HG02884 (cell line): ENCODE data around the gene ACBD4.

ENCODE experiments used
- ATAC-seq: cut with Tn5 transposase; IDR thresholded peaks from one replicate; pipeline ENCODE4 v1.9.1; 2021; ENCODE audit warnings: mild to moderate bottlenecking, moderate library complexity; ENCODE audit not compliant: unreplicated experiment

ACBD4 gene

GRCh38 chr17:45132572-45133463 is 2.7 kb upstream of the ACBD4 start:
- ATAC-seq = no peak

- no peak for ATAC-seq
Measured at GRCh38 chr17:45135978-45136791, 698 bp downstream of the ACBD4 start.

GRCh38 chr17:45136846-45137560 is 1.5 kb downstream of the ACBD4 start:
- ATAC-seq = no peak

GRCh38 chr17:45137561-45138305 is 2.2 kb downstream of the ACBD4 start:
- ATAC-seq = no peak

GRCh38 chr17:45138911-45139532 is 3.5 kb downstream of the ACBD4 start:
- no peak for ATAC-seq

- no peak for ATAC-seq
Measured at GRCh38 chr17:45139533-45139920, 4.0 kb downstream of the ACBD4 start.

GRCh38 chr17:45143094-45143670 is 7.7 kb downstream of the ACBD4 start:
- no peak for ATAC-seq

GRCh38 chr17:45143767-45144198 is 8.3 kb downstream of the ACBD4 start:
- no peak for ATAC-seq

- no peak for ATAC-seq
Measured at GRCh38 chr17:45144199-45145034, 8.9 kb downstream of the ACBD4 start.

- ATAC-seq = no peak
Measured at GRCh38 chr17:45145035-45145389, 9.5 kb downstream of the ACBD4 start.

- no peak for ATAC-seq
Measured at GRCh38 chr17:45146166-45146565, 10.7 kb downstream of the ACBD4 start.

GRCh38 chr17:45146592-45146889 is 11.1 kb downstream of the ACBD4 start:
- ATAC-seq = no peak

- ATAC-seq = no peak
Measured at GRCh38 chr17:45146890-45147580, 11.5 kb downstream of the ACBD4 start.

GRCh38 chr17:45147581-45148182 is 12.2 kb downstream of the ACBD4 start:
- ATAC-seq = no peak

- ATAC-seq = peak; percentile 75
Measured at GRCh38 chr17:45148183-45149036, 12.9 kb downstream of the ACBD4 start, which contains the start of gene HEXIM1. Gene HEXIM1, plus strand, starts transcription at chr17:45148475. Its CDS starts 716 bp downstream, at chr17:45149191.

GRCh38 chr17:45149037-45149668 is 13.7 kb downstream of the ACBD4 start:
- no peak for ATAC-seq
